Measurements from ENCODE around the gene GTF2A1L.
"Not testable (repeated sequence)": the region's sequence is repeated elsewhere in the genome, so short reads cannot be mapped to it uniquely, and the experiment has no call there.

DNA sequence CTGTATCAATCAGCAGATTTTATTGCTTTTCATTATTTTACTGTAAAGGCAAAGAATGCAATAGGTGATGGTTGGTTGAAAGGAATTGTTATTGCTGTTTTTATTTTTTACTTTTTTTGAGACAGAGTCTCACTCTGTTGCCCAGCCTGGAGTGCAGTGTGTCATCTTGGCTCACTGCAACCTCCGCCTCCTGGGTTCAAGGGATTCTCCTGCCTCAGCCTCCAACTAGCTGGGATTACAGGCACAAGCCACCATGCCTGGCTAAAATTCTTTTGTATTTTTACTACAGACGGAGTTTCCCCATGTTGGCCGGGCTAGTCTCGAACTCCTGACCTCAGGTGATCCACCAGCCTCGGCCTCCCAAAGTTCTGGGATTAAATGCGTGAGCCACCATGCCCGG, 20.9 kb upstream of the GTF2A1L start:
- TF ChIP-seq, protein P1, sequence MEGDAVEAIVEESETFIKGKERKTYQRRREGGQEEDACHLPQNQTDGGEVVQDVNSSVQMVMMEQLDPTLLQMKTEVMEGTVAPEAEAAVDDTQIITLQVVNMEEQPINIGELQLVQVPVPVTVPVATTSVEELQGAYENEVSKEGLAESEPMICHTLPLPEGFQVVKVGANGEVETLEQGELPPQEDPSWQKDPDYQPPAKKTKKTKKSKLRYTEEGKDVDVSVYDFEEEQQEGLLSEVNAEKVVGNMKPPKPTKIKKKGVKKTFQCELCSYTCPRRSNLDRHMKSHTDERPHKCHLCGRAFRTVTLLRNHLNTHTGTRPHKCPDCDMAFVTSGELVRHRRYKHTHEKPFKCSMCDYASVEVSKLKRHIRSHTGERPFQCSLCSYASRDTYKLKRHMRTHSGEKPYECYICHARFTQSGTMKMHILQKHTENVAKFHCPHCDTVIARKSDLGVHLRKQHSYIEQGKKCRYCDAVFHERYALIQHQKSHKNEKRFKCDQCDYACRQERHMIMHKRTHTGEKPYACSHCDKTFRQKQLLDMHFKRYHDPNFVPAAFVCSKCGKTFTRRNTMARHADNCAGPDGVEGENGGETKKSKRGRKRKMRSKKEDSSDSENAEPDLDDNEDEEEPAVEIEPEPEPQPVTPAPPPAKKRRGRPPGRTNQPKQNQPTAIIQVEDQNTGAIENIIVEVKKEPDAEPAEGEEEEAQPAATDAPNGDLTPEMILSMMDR (conservative IDR thresholded peaks at IDR 0.05; ENCODE audit: low read depth, low read length), result not testable (repeated sequence)
- TF ChIP-seq EZH2 (IDR thresholded peaks at IDR 0.05; ENCODE audit: borderline replicate concordance, low read depth, low read length, poor library complexity, severe bottlenecking), result not testable (repeated sequence)

Data from A673 (cell line).